ENCODE results near the gene GPR157. TPM values are rescaled to one million over a fixed set of nuclear protein-coding genes. Genes with fewer than 3 reads are reported as not detected.

Gene GPR157
- polyA plus RNA-seq, 3 donors, result 0.56 to 1.1 (median 0.72) TPM

- Histone ChIP-seq H3K4me2 (replicated peaks; ENCODE audit: extremely low read depth, low read length, poor library complexity, severe bottlenecking) (peak overlapping the region; percentile 51), H3K4me1 (ENCODE audit: control insufficient read depth in 1 of 2, insufficient read depth in 2 of 2, low read length in 2 of 2) (peaks cover 24 to 27% of the 10 kb centered on the region in 2 donors), H3K4me3 (replicated peaks in 1 of 3; ENCODE audit: low read depth in 2 of 3, low read length in 3 of 3) (peak overlapping the region in 1 of 3 experiments; percentile 49), H3K79me2 (ENCODE audit: insufficient read depth, low read length) (no peaks in the 10 kb centered on the region), H3K36me3 (replicated peaks in 1 of 2; ENCODE audit: control insufficient read depth in 1 of 2, insufficient read depth in 2 of 2, low read length in 2 of 2) (no peaks in the 10 kb centered on the region), H3K27ac (ENCODE audit: low read depth in 1 of 2, low read length in 2 of 2) (no peak overlapping the region), H3K27me3 (ENCODE audit: control insufficient read depth in 2 of 2, insufficient read depth in 2 of 2, low read length in 2 of 2) (no peaks in the 10 kb centered on the region), H2AFZ (ENCODE audit: insufficient read depth, low read depth, low read length, poor library complexity, severe bottlenecking) (peak overlapping the region; percentile 8), H3K9ac (ENCODE audit: insufficient read depth, low read length, poor library complexity, severe bottlenecking) (no peak overlapping the region), H3K9me3 (replicated peaks in 1 of 2; ENCODE audit: control insufficient read depth in 1 of 2, insufficient read depth in 1 of 2, low read length in 2 of 2) (peaks cover 0 to 6% of the 10 kb centered on the region in 2 donors), H4K20me1 (ENCODE audit: insufficient read depth, low read length) (no peaks in the 10 kb centered on the region)
- peaks cover 0 to 4% (median 0%) of the 10 kb centered on the region in 3 donors for H3K27me3 Mint-ChIP-seq (ENCODE audit: low read depth in 3 of 3)
- 7% methylated on average over 6 of the region's 6 CpGs for WGBS (ENCODE audit: insufficient coverage)
- no peak overlapping the region for H3K27ac Mint-ChIP-seq
- H3K4me3 Mint-ChIP-seq, result no peak overlapping the region
- peaks cover 0 to 7% of the 10 kb centered on the region in 2 donors for H3K36me3 Mint-ChIP-seq
- peak in 2 of 3 donors; percentile 40 to 46 for DNase-seq
- intact Hi-C loops (cut with micrococcal nuclease), result no loop called here
- no peak for TF ChIP-seq CTCF (IDR thresholded peaks at IDR 0.05)
- H3K9me3 Mint-ChIP-seq, result peaks cover 7 to 13% (median 8%) of the 10 kb centered on the region in 7 donors
- peaks cover 20% of the 10 kb centered on the region for H3K4me1 Mint-ChIP-seq
Observed at GRCh38 chr1:9093581-9093980, 35.3 kb downstream of the GPR157 start.

DNA sequence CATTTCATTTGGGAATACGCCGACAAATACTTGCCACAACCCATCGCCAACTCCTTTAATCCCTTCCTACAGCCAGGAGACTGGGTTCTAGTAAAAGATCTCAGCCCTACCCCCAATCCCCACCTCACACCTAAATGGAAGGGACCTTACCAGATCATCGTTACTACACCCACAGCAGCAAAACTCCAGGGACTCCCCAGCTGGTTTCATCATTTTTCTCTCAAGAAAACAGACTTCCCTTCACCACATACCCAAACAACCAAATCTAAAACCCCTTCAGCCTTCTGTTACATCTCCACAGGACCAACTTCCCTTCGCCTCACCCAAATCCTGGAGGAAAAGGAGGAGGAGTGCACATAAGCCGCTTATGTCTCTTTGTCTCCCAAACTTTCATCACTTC is 35.8 kb downstream of the GPR157 start:
- TF ChIP-seq CTCF (IDR thresholded peaks at IDR 0.05), result no peak
- no peak overlapping the region for H3K4me3 Mint-ChIP-seq
- Histone ChIP-seq H3K36me3 (replicated peaks in 1 of 2; ENCODE audit: control insufficient read depth in 1 of 2, insufficient read depth in 2 of 2, low read length in 2 of 2) (no peaks in the 10 kb centered on the region), H3K4me1 (ENCODE audit: control insufficient read depth in 1 of 2, insufficient read depth in 2 of 2, low read length in 2 of 2) (peaks cover 24 to 27% of the 10 kb centered on the region in 2 donors), H3K9me3 (replicated peaks in 1 of 2; ENCODE audit: control insufficient read depth in 1 of 2, insufficient read depth in 1 of 2, low read length in 2 of 2) (peaks cover 0 to 6% of the 10 kb centered on the region in 2 donors), H3K27ac (ENCODE audit: low read depth in 1 of 2, low read length in 2 of 2) (no peak overlapping the region), H2AFZ (ENCODE audit: insufficient read depth, low read depth, low read length, poor library complexity, severe bottlenecking) (peak overlapping the region; percentile 8), H3K79me2 (ENCODE audit: insufficient read depth, low read length) (no peaks in the 10 kb centered on the region), H3K4me2 (replicated peaks; ENCODE audit: extremely low read depth, low read length, poor library complexity, severe bottlenecking) (peak overlapping the region; percentile 51), H3K27me3 (ENCODE audit: control insufficient read depth in 2 of 2, insufficient read depth in 2 of 2, low read length in 2 of 2) (no peaks in the 10 kb centered on the region), H3K9ac (ENCODE audit: insufficient read depth, low read length, poor library complexity, severe bottlenecking) (no peak overlapping the region), H3K4me3 (replicated peaks in 1 of 3; ENCODE audit: low read depth in 2 of 3, low read length in 3 of 3) (peak overlapping the region in 1 of 3 experiments; percentile 49), H4K20me1 (ENCODE audit: insufficient read depth, low read length) (no peaks in the 10 kb centered on the region)
- peaks cover 21% of the 10 kb centered on the region for H3K4me1 Mint-ChIP-seq
- intact Hi-C loops (cut with micrococcal nuclease), result no loop called here
- peaks cover 0 to 7% of the 10 kb centered on the region in 2 donors for H3K36me3 Mint-ChIP-seq
- H3K9me3 Mint-ChIP-seq, result peaks cover 5 to 13% (median 8%) of the 10 kb centered on the region in 7 donors
- peaks cover 0 to 4% (median 0%) of the 10 kb centered on the region in 3 donors for H3K27me3 Mint-ChIP-seq (ENCODE audit: low read depth in 3 of 3)
- DNase-seq, result peak in 1 of 3 donors; percentile 46
- WGBS (ENCODE audit: insufficient coverage), result 64% methylated on average over 4 of the region's 6 CpGs
- no peak overlapping the region for H3K27ac Mint-ChIP-seq
